Measurements from ENCODE around the gene BAIAP2L1.

- TF ChIP-seq POLR2A (IDR thresholded peaks at IDR 0.05; ENCODE audit: low read depth, low read length), result no peak
- no peak for TF ChIP-seq POLR2AphosphoS5 (IDR thresholded peaks at IDR 0.05; ENCODE audit: low read depth, low read length)
Measured at GRCh38 chr7:98278408-98278807, 122.5 kb downstream of the BAIAP2L1 start.
